Cardiac fibroblast (primary cell): ENCODE data around the gene QRICH2.

Experiments
- DNase-seq, 2 donors: peaks; one replicate each; pipeline versions ENCODE4 v3.0.0 to v3.0.0-alpha.2; 2010; ENCODE audit warnings: low read depth in 2 of 2
- H3K4me3 ChIP-seq, 2 donors: replicated peaks in 1 of 2; 1 replicate in 1 of 2; 2 replicates in 1 of 2; pipeline ENCODE4 v1.5.1; 2011; ENCODE audit warnings: low read depth in 2 of 2, low read length in 2 of 2, mild to moderate bottlenecking in 2 of 2, moderate library complexity in 1 of 2
- CTCF ChIP-seq: IDR thresholded peaks from one replicate; pipeline ENCODE4 v1.5.1; 2011; ENCODE audit warnings: low read depth, mild to moderate bottlenecking, low read length, inconsistent platforms

The QRICH2 gene

GRCh38 chr17:76273445-76274111 lies 34.5 kb downstream of the QRICH2 start:
- no peak for DNase-seq
- no peak overlapping the region for H3K4me3 ChIP-seq
- no peak for TF ChIP-seq CTCF

GRCh38 chr17:76272541-76273444 lies 35.3 kb downstream of the QRICH2 start:
- TF ChIP-seq CTCF, result no peak
- H3K4me3 ChIP-seq, result no peak overlapping the region
- DNase-seq, result no peak

GRCh38 chr17:76271669-76272540 lies 36.2 kb downstream of the QRICH2 start:
- no peak for TF ChIP-seq CTCF
- peak in 1 of 2 donors; percentile 22 for DNase-seq
- H3K4me3 ChIP-seq, result no peak overlapping the region

GRCh38 chr17:76270770-76271668 lies 37.1 kb downstream of the QRICH2 start:
- H3K4me3 ChIP-seq, result no peak overlapping the region
- DNase-seq, result no peak

GRCh38 chr17:76270127-76270592 lies 37.9 kb downstream of the QRICH2 start:
- no peak for DNase-seq
- H3K4me3 ChIP-seq, result no peak overlapping the region
- no peak for TF ChIP-seq CTCF

More at GRCh38 chr17:76270770-76271668, 37.1 kb downstream of the QRICH2 start:
- no peak for TF ChIP-seq CTCF
